ENCODE results near the gene BICDL2. TPM values are rescaled to one million over a fixed set of nuclear protein-coding genes. Genes with fewer than 3 reads are reported as not detected.

The BICDL2 gene
- total and polyA plus RNA-seq, 2 of the 4 experiments (the other 2 are of a cell fraction) = 0.17 to 0.18 TPM

GRCh38 chr16:3050487-3050886 is 13.7 kb upstream of the BICDL2 start:
- CTCF ChIA-PET = no interaction called here
- H2BK120ac ChIP-seq (ENCODE audit: low read depth, low read length) = no peak overlapping the region
- no peaks in the 10 kb centered on the region for H4K20me1 ChIP-seq (ENCODE audit: insufficient read depth, low read length)
- no peak overlapping the region for H3K4me3 ChIP-seq (ENCODE audit: insufficient read depth, low read depth, low read length)
- H2AFZ ChIP-seq (replicated peaks; ENCODE audit: low read length, poor library complexity) = no peak overlapping the region
- H3K4me1 ChIP-seq (ENCODE audit: control insufficient read depth, insufficient read depth, low read length) = no peaks in the 10 kb centered on the region; the same call in 1 of the 2 replicates
- peaks cover 3% of the 10 kb centered on the region; the same call in 1 of the 2 replicates for H3K9me1 ChIP-seq (ENCODE audit: insufficient read depth, low read length)
- no peak overlapping the region for H3K18ac ChIP-seq (ENCODE audit: low read depth, low read length)
- no CpG with 5 or more reads among the region's 5 CpGs for WGBS, 2 experiments (ENCODE audit: extremely low coverage in 2 of 2, insufficient read length in 1 of 2)
- H3K4me2 ChIP-seq (ENCODE audit: low read depth, low read length) = no peak overlapping the region
- H4K5ac ChIP-seq (ENCODE audit: low read depth, low read length) = no peak overlapping the region
- no peaks in the 10 kb centered on the region for H3K9me3 ChIP-seq (ENCODE audit: control insufficient read depth, insufficient read depth, low read length)
- H3K9ac ChIP-seq (ENCODE audit: low read depth, low read length) = no peak overlapping the region
- H2AK5ac ChIP-seq (ENCODE audit: low read depth, low read length) = no peak overlapping the region
- H3K23ac ChIP-seq (ENCODE audit: low read depth, low read length) = no peak overlapping the region
- H2BK5ac ChIP-seq (ENCODE audit: low read depth, low read length, poor library complexity, severe bottlenecking) = no peak overlapping the region
- dilution Hi-C loops (cut with HindIII; ENCODE audit: low sequenced_read_pairs, unreplicated experiment) (no loop called here), intact Hi-C loops (cut with micrococcal nuclease) (no loop called here), in situ Hi-C loops (cut with MboI; ENCODE audit: low sequenced_read_pairs) (no loop called here)
- TF ChIP-seq RAD21 (IDR thresholded peaks at IDR 0.05; ENCODE audit: low read length) (no peak), MAZ (IDR thresholded peaks at IDR 0.05; ENCODE audit: borderline replicate concordance, low read depth, low read length) (no peak), NFE2L2 (IDR thresholded peaks at IDR 0.05; ENCODE audit: low read depth, low read length) (no peak), USF2 (IDR thresholded peaks at IDR 0.05; ENCODE audit: low read depth, low read length) (no peak), CHD1 (IDR thresholded peaks at IDR 0.05; ENCODE audit: low read depth, low read length) (no peak), SMC3 (IDR thresholded peaks at IDR 0.05; ENCODE audit: low read depth, low read length) (no peak), MAFK (IDR thresholded peaks at IDR 0.05; ENCODE audit: low read depth, low read length) (no peak), RFX5 (IDR thresholded peaks at IDR 0.05; ENCODE audit: low read depth, low read length) (no peak), RCOR1 (IDR thresholded peaks at IDR 0.05; ENCODE audit: insufficient replicate concordance, low read length) (no peak), CEBPB (IDR thresholded peaks at IDR 0.05; ENCODE audit: low read depth, low read length) (no peak), BHLHE40 (IDR thresholded peaks at IDR 0.05; ENCODE audit: low read depth, low read length) (no peak), ELK1 (IDR thresholded peaks at IDR 0.05; ENCODE audit: borderline replicate concordance, low read depth, low read length) (no peak), MXI1 (IDR thresholded peaks at IDR 0.05; ENCODE audit: borderline replicate concordance, low read depth, low read length) (no peak), POLR2A (IDR thresholded peaks at IDR 0.05; ENCODE audit: low read depth, low read length) (no peak)
- no TSS peak for BruUV-seq (replicated peaks)
- no peak overlapping the region for H2BK15ac ChIP-seq (ENCODE audit: low read depth, low read length)
- peaks cover 48% of the 10 kb centered on the region for H3K27me3 ChIP-seq (ENCODE audit: control insufficient read depth, insufficient read depth, low read length)
- H4K8ac ChIP-seq (ENCODE audit: low read depth in 2 of 2, low read length in 2 of 2) = no peak overlapping the region
- ATAC-seq (ENCODE audit: low read depth) (no peak), DNase-seq (no peak)
- H2AK9ac ChIP-seq (replicated peaks; ENCODE audit: low read depth, low read length, poor library complexity) = no peak overlapping the region
- no peaks in the 10 kb centered on the region for H3K79me1 ChIP-seq (ENCODE audit: low read depth in 1 of 2, low read length in 2 of 2)
- no peak overlapping the region for H4K91ac ChIP-seq (ENCODE audit: insufficient read depth, low read depth, low read length)
- H3K36me3 ChIP-seq (ENCODE audit: control insufficient read depth, insufficient read depth, low read length) = no peaks in the 10 kb centered on the region
- POLR2A ChIA-PET (ENCODE audit: unreplicated experiment) = no interaction called here
- no peak overlapping the region for H3K4ac ChIP-seq (ENCODE audit: low read depth, low read length)
- H3K56ac ChIP-seq (ENCODE audit: extremely low read depth, insufficient read depth, low read length) = no peak overlapping the region
- no peak overlapping the region for H3K27ac ChIP-seq (ENCODE audit: insufficient read depth, low read length)
- no peak overlapping the region for H3K14ac ChIP-seq (replicated peaks; ENCODE audit: low read depth, low read length)
- H2BK20ac ChIP-seq (ENCODE audit: low read depth, low read length) = no peak overlapping the region

Data from IMR-90 (cell line).